B cell (primary cell): ENCODE data around the gene SRRM5. TPM values are rescaled to one million over a fixed set of nuclear protein-coding genes. Genes with fewer than 3 reads are reported as not detected.

Experiments
- ATAC-seq: fragments of 200-7000 bp; cut with Tn5 transposase; one replicate; pipeline ENCODE4 v1.10.0; 2021; ENCODE audit warnings: low read depth, mild to moderate bottlenecking, moderate number of reproducible peaks, moderate library complexity
- CTCF ChIA-PET: fragments of 350-600 bp; sonication (Branson Sonifier 250); formaldehyde crosslinking; loops from one replicate; lab custom pipeline; 2021; ENCODE audit warnings: antibody characterized with exemption, inconsistent platforms; lab: Charles Lee
- POLR2A ChIA-PET: fragments of 350-600 bp; sonication (Branson Sonifier 250); formaldehyde crosslinking; loops from one replicate; lab custom pipeline; 2021; ENCODE audit warnings: antibody characterized with exemption; lab: Charles Lee
- DNase-seq: peaks from one replicate; pipeline ENCODE4 v3.0.0; 2013
- H2AFZ ChIP-seq: 2 replicates; pipeline ENCODE4 v1.6.1; 2012; ENCODE audit warnings: mild to moderate bottlenecking, low read depth, low read length; ENCODE audit not compliant: insufficient read depth, poor library complexity, severe bottlenecking
- H3K27ac ChIP-seq, 2 donors: 1 replicate in 1 of 2; 2 replicates in 1 of 2; pipeline ENCODE4 v1.5.1; 2012 to 2013; ENCODE audit warnings: low read length in 2 of 2, mild to moderate bottlenecking in 2 of 2, moderate library complexity in 1 of 2
- H3K27me3 ChIP-seq, 4 experiments: fragments of 200-600 bp in 1 of 4; sonication (generic) in 1 of 4; replicated peaks in 1 of 4; 1 replicate in 2 of 4; 2 replicates in 2 of 4; pipeline versions ENCODE4 v1.6.1 to v1.7.0; 2013 to 2016; ENCODE audit warnings: low read length in 3 of 4, mild to moderate bottlenecking in 2 of 4, mixed read lengths in 1 of 4, moderate library complexity in 1 of 4; ENCODE audit not compliant: insufficient read depth in 4 of 4, control insufficient read depth in 3 of 4; ENCODE audit errors: control extremely low read depth in 1 of 4
- H3K36me3 ChIP-seq, 2 experiments: replicated peaks in 1 of 2; 1 replicate in 1 of 2; 2 replicates in 1 of 2; pipeline versions ENCODE4 v1.6.1 to v1.7.1; 2013; ENCODE audit warnings: low read length in 1 of 2; ENCODE audit not compliant: insufficient read depth in 2 of 2, control insufficient read depth in 1 of 2; ENCODE audit errors: control extremely low read depth in 1 of 2, extremely low read depth in 1 of 2
- H3K4me1 ChIP-seq, 2 donors: fragments of 200-600 bp in 1 of 2; sonication (generic) in 1 of 2; 1 replicate in 1 of 2; 2 replicates in 1 of 2; pipeline versions ENCODE4 v1.5.1 to v1.6.1; 2013 to 2017; ENCODE audit warnings: low read length in 2 of 2; ENCODE audit not compliant: control insufficient read depth in 2 of 2, insufficient read depth in 2 of 2
- H3K4me2 ChIP-seq: replicated peaks from 2 replicates; pipeline ENCODE3; 2012; ENCODE audit warnings: mild to moderate bottlenecking, low read depth, low read length; ENCODE audit not compliant: poor library complexity, severe bottlenecking
- H3K4me3 ChIP-seq, 5 experiments: fragments of 200-600 bp in 1 of 5; sonication (generic) in 1 of 5; 1 replicate in 3 of 5; 2 replicates in 2 of 5; pipeline versions ENCODE4 v1.5.1 to v1.7.0; 2011 to 2016; ENCODE audit warnings: low read length in 4 of 5, mild to moderate bottlenecking in 4 of 5, low read depth in 2 of 5, control low read depth in 1 of 5, moderate library complexity in 1 of 5; ENCODE audit not compliant: insufficient read depth in 1 of 5; ENCODE audit errors: control extremely low read depth in 1 of 5, extremely low read depth in 1 of 5
- H3K79me2 ChIP-seq: fragments of 200-600 bp; sonication (generic); one replicate; pipeline ENCODE4 v1.6.0; 2016; ENCODE audit warnings: low read length; ENCODE audit not compliant: control insufficient read depth, insufficient read depth
- H3K9ac ChIP-seq: fragments of 200-600 bp; sonication (generic); 2 replicates; pipeline ENCODE4 v1.6.1; 2017; ENCODE audit warnings: mild to moderate bottlenecking, low read length, moderate library complexity
- H3K9me3 ChIP-seq, 3 donors: one replicate each; pipeline versions ENCODE4 v1.6.1 to v1.7.1; 2013; ENCODE audit warnings: low read length in 2 of 3; ENCODE audit not compliant: control insufficient read depth in 2 of 3, insufficient read depth in 1 of 3; ENCODE audit errors: control extremely low read depth in 1 of 3
- H4K20me1 ChIP-seq: 2 replicates; pipeline ENCODE4 v1.6.0; 2012; ENCODE audit warnings: mild to moderate bottlenecking, low read length; ENCODE audit not compliant: insufficient read depth, control insufficient read depth, poor library complexity, severe bottlenecking
- H3K27ac Mint-ChIP-seq: one replicate; pipeline ENCODE4 v1.8.0; 2021; ENCODE audit warnings: mixed read lengths
- H3K27me3 Mint-ChIP-seq: one replicate; pipeline ENCODE4 v1.8.0; 2021; ENCODE audit warnings: mixed read lengths
- H3K4me1 Mint-ChIP-seq: one replicate; pipeline ENCODE4 v1.8.0; 2021; ENCODE audit warnings: mixed read lengths
- H3K4me3 Mint-ChIP-seq: one replicate; pipeline ENCODE4 v1.8.0; 2021; ENCODE audit warnings: mixed read lengths
- H3K9me3 Mint-ChIP-seq: one replicate; pipeline ENCODE4 v1.8.0; 2022; ENCODE audit warnings: mixed read lengths; ENCODE audit not compliant: insufficient read depth
- EZH2 ChIP-seq: IDR thresholded peaks from 2 replicates; pipeline ENCODE4 v1.6.1; 2012; ENCODE audit warnings: borderline replicate concordance, low read depth, mild to moderate bottlenecking, moderate library complexity, low read length; ENCODE audit not compliant: insufficient read depth, poor library complexity, severe bottlenecking
- WGBS: methylation state at CpG from one replicate; pipeline ENCODE4 v1.1.5; 2013; ENCODE audit warnings: missing lambda C conversion rate; ENCODE audit not compliant: insufficient coverage; 5-methylcytosine and 5-hydroxymethylcytosine counted together
- intact Hi-C: fragments of 100-400 bp; cut with micrococcal nuclease; formaldehyde crosslinking; loops from one replicate; pipeline ENCODE4 v1.10.0; 2022
- polyA plus RNA-seq: library from polyadenylated mRNA; depleted of rRNA; stranded (reverse); fragments of >200 nt; gene quantifications from 2 replicates; pipeline ENCODE4 v1.2.3, GENCODE V29; 2012
- total RNA-seq, 2 donors: library from RNA; stranded (reverse); fragments of 120-200 nt in 1 of 2; gene quantifications; 1 replicate in 1 of 2; 2 replicates in 1 of 2; pipeline versions ENCODE4 v1.2.3 to v1.2.4, GENCODE V29; 2013 to 2022
- TF ChIP-seq, protein P1 (sequence below): fragments of 200-600 bp; IDR thresholded peaks from one replicate; pipeline ENCODE4 v1.8.0; 2022; ENCODE audit warnings: antibody characterized with exemption, mild to moderate bottlenecking

Gene SRRM5
- total and polyA plus RNA-seq, 2 donors (not counting 1 experiment from before 2014, with no cell fraction given), result 0.64 to 1.4 TPM

GRCh38 chr19:43640424-43640757 lies 28.5 kb downstream of the SRRM5 start:
- H3K79me2 ChIP-seq, result no peaks in the 10 kb centered on the region
- peak overlapping the region; percentile 97 for H2AFZ ChIP-seq
- peak overlapping the region in 4 of 5 experiments; percentile 40 to 62 (median 56) for H3K4me3 ChIP-seq
- DNase-seq (no peak), ATAC-seq (no peak)
- ChIA-PET POLR2A (no interaction called here), CTCF (interaction anchor here (1.3 kb wide), 1 partner anchor 13 kb away, joined by 4 read pairs; no protein-coding TSS in a partner anchor)
- H3K27ac ChIP-seq, result no peak overlapping the region
- peaks cover 31% of the 10 kb centered on the region for H3K27me3 Mint-ChIP-seq
- no peaks in the 10 kb centered on the region for H4K20me1 ChIP-seq
- peak overlapping the region; percentile 68 for H3K9ac ChIP-seq
- H3K9me3 ChIP-seq, result no peaks in the 10 kb centered on the region
- intact Hi-C loops, result no loop called here
- no peaks in the 10 kb centered on the region for H3K9me3 Mint-ChIP-seq
- no peaks in the 10 kb centered on the region for H3K36me3 ChIP-seq
- no peak for TF ChIP-seq EZH2
- TF ChIP-seq, protein P1, sequence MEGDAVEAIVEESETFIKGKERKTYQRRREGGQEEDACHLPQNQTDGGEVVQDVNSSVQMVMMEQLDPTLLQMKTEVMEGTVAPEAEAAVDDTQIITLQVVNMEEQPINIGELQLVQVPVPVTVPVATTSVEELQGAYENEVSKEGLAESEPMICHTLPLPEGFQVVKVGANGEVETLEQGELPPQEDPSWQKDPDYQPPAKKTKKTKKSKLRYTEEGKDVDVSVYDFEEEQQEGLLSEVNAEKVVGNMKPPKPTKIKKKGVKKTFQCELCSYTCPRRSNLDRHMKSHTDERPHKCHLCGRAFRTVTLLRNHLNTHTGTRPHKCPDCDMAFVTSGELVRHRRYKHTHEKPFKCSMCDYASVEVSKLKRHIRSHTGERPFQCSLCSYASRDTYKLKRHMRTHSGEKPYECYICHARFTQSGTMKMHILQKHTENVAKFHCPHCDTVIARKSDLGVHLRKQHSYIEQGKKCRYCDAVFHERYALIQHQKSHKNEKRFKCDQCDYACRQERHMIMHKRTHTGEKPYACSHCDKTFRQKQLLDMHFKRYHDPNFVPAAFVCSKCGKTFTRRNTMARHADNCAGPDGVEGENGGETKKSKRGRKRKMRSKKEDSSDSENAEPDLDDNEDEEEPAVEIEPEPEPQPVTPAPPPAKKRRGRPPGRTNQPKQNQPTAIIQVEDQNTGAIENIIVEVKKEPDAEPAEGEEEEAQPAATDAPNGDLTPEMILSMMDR, result no peak
- peak overlapping the region; percentile 80 for H3K4me3 Mint-ChIP-seq
- H3K27ac Mint-ChIP-seq, result no peak overlapping the region
- H3K4me1 ChIP-seq, result peaks cover 20% of the 10 kb centered on the region in 2 donors
- H3K4me1 Mint-ChIP-seq, result peaks cover 22% of the 10 kb centered on the region
- 8% methylated on average over 4 of the region's 9 CpGs for WGBS
- peaks cover 0 to 44% (median 18%) of the 10 kb centered on the region in 4 experiments for H3K27me3 ChIP-seq
- H3K4me2 ChIP-seq, result peak overlapping the region; percentile 97

- no peak overlapping the region for H3K4me2 ChIP-seq
- H3K4me1 ChIP-seq, result peaks cover 20% of the 10 kb centered on the region in 2 donors
- Mint-ChIP-seq H3K27me3 (peaks cover 31% of the 10 kb centered on the region), H3K9me3 (no peaks in the 10 kb centered on the region), H3K4me1 (peaks cover 22% of the 10 kb centered on the region), H3K27ac (no peak overlapping the region), H3K4me3 (peak overlapping the region; percentile 73)
- POLR2A ChIA-PET, result no interaction called here
- CTCF ChIA-PET, result interaction anchor here (0.5 to 1.3 kb wide), 5 partner anchors 11 to 571 kb away, joined by 3 to 7 read pairs (median 4); partner anchors contain the start of gene ZNF227
- no peak overlapping the region for H2AFZ ChIP-seq
- peaks cover 0 to 38% (median 16%) of the 10 kb centered on the region in 4 experiments for H3K27me3 ChIP-seq
- 75% methylated on average over 1 of the region's 2 CpGs for WGBS
- no peak for DNase-seq
- no peak overlapping the region for H3K9ac ChIP-seq
- no peak overlapping the region for H3K27ac ChIP-seq
- TF ChIP-seq EZH2, result no peak
- TF ChIP-seq, protein P1, result no peak
- no peaks in the 10 kb centered on the region for H3K79me2 ChIP-seq
- no peak overlapping the region for H3K4me3 ChIP-seq
- H3K9me3 ChIP-seq, result peaks cover 0 to 8% (median 0%) of the 10 kb centered on the region in 3 donors
- intact Hi-C loops, result no loop called here
- H4K20me1 ChIP-seq, result no peaks in the 10 kb centered on the region
- ATAC-seq, result no peak
- H3K36me3 ChIP-seq, result no peaks in the 10 kb centered on the region
Observed at GRCh38 chr19:43641333-43641732, 29.4 kb downstream of the SRRM5 start.
